Skeletal muscle satellite cell (primary cell): ENCODE results near the gene NRM.
"Not testable (repeated sequence)": the region's sequence is repeated elsewhere in the genome, so short reads cannot be mapped to it uniquely, and the experiment has no call there.

Experiments used
- H3K27me3 ChIP-seq: 2 replicates; pipeline ENCODE4 v1.7.0; 2013; ENCODE audit warnings: low read length; ENCODE audit not compliant: control insufficient read depth, insufficient read depth
- H3K36me3 ChIP-seq: 2 replicates; pipeline ENCODE4 v1.7.0; 2013; ENCODE audit warnings: mild to moderate bottlenecking, control low read depth, low read length; ENCODE audit not compliant: insufficient read depth
- H3K4me1 ChIP-seq: 2 replicates; pipeline ENCODE4 v1.7.0; 2013; ENCODE audit warnings: low read length; ENCODE audit not compliant: control insufficient read depth, insufficient read depth
- H3K4me2 ChIP-seq: 2 replicates; pipeline ENCODE4 v1.7.0; 2013; ENCODE audit warnings: mild to moderate bottlenecking, low read length
- H3K4me3 ChIP-seq: 2 replicates; pipeline ENCODE4 v1.7.0; 2013; ENCODE audit warnings: low read length
- H3K9ac ChIP-seq: 2 replicates; pipeline ENCODE4 v1.7.0; 2013; ENCODE audit warnings: mild to moderate bottlenecking, low read depth, low read length, moderate library complexity
- H3K9me3 ChIP-seq: replicated peaks from 2 replicates; pipeline ENCODE4 v1.7.0; 2013; ENCODE audit warnings: mild to moderate bottlenecking, control low read depth, low read length

The NRM gene

DNA sequence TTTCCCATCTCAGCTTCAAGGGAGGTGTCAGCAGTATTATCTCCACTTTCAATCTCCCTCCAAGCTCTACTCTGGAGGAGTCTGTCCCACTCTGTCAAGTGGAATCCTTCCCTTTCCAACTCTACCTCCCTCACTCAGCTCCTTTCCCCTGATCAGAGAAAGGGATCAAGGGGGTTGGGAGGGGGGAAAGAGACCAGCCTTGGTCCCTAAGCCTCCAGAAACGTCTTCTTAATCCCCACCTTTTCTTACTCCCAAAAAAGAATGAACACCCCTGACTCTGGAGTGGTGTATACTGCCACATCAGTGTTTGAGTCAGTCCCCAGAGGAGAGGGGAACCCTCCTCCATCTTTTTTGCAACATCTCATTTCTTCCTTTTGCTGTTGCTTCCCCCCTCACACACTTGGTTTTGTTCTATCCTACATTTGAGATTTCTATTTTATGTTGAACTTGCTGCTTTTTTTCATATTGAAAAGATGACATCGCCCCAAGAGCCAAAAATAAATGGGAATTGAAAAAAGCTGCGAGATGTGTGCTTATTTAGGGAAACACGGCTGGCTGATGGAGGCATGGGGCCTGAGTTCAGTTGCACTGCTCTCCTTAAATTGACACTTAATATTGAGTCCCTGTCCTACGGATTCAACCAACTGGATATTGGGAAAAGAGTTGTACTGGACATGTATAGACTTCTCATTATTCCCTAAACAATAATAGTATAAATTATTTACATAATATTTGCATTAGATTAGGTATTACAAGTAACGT lies 34.3 kb upstream of the NRM start:
- H3K9me3 ChIP-seq: no peaks in the 10 kb centered on the region
- H3K27me3 ChIP-seq: no peaks in the 10 kb centered on the region
- H3K4me3 ChIP-seq: no peak overlapping the region
- H3K4me1 ChIP-seq: peaks cover 45% of the 10 kb centered on the region
- peaks cover 65% of the 10 kb centered on the region for H3K36me3 ChIP-seq
- H3K4me2 ChIP-seq: peak overlapping the region; percentile 98
- peak overlapping the region; percentile 27 for H3K9ac ChIP-seq

DNA sequence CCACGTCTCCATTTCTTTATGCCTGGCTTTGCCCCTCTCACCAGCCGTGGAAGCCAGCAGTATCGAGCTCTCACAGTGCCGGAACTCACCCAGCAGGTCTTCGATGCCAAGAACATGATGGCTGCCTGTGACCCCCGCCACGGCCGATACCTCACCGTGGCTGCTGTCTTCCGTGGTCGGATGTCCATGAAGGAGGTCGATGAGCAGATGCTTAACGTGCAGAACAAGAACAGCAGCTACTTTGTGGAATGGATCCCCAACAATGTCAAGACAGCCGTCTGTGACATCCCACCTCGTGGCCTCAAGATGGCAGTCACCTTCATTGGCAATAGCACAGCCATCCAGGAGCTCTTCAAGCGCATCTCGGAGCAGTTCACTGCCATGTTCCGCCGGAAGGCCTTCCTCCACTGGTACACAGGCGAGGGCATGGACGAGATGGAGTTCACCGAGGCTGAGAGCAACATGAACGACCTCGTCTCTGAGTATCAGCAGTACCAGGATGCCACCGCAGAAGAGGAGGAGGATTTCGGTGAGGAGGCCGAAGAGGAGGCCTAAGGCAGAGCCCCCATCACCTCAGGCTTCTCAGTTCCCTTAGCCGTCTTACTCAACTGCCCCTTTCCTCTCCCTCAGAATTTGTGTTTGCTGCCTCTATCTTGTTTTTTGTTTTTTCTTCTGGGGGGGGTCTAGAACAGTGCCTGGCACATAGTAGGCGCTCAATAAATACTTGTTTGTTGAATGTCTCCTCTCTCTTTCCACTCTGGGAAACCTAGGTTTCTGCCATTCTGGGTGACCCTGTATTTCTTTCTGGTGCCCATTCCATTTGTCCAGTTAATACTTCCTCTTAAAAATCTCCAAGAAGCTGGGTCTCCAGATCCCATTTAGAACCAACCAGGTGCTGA lies 33.3 kb upstream of the NRM start:
- Histone ChIP-seq H3K4me3 (peak overlapping the region; percentile 95), H3K4me1 (peaks cover 49% of the 10 kb centered on the region), H3K36me3 (peaks cover 56% of the 10 kb centered on the region), H3K9ac (peak overlapping the region; percentile 27), H3K4me2 (peak overlapping the region; percentile 98)
- not testable (repeated sequence) for H3K27me3 ChIP-seq, H3K9me3 ChIP-seq

DNA sequence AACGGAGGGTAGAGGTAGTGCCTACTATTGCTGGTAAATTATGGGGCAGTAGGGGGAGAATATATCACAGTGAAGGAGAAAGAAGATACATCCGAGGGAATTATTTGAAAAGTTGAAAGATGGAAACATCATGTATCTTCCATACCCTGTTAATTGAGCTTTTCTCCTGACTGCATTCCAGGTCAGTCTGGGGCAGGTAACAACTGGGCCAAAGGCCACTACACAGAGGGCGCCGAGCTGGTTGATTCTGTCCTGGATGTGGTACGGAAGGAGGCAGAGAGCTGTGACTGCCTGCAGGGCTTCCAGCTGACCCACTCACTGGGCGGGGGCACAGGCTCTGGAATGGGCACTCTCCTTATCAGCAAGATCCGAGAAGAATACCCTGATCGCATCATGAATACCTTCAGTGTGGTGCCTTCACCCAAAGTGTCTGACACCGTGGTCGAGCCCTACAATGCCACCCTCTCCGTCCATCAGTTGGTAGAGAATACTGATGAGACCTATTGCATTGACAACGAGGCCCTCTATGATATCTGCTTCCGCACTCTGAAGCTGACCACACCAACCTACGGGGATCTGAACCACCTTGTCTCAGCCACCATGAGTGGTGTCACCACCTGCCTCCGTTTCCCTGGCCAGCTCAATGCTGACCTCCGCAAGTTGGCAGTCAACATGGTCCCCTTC lies 32.5 kb upstream of the NRM start:
- peak overlapping the region; percentile 95 for H3K4me3 ChIP-seq
- H3K36me3 ChIP-seq: peaks cover 56% of the 10 kb centered on the region
- H3K9me3 ChIP-seq, H3K27me3 ChIP-seq: not testable (repeated sequence)
- peaks cover 57% of the 10 kb centered on the region for H3K4me1 ChIP-seq
- peak overlapping the region; percentile 98 for H3K9ac ChIP-seq
- H3K4me2 ChIP-seq: peak overlapping the region; percentile 98

DNA sequence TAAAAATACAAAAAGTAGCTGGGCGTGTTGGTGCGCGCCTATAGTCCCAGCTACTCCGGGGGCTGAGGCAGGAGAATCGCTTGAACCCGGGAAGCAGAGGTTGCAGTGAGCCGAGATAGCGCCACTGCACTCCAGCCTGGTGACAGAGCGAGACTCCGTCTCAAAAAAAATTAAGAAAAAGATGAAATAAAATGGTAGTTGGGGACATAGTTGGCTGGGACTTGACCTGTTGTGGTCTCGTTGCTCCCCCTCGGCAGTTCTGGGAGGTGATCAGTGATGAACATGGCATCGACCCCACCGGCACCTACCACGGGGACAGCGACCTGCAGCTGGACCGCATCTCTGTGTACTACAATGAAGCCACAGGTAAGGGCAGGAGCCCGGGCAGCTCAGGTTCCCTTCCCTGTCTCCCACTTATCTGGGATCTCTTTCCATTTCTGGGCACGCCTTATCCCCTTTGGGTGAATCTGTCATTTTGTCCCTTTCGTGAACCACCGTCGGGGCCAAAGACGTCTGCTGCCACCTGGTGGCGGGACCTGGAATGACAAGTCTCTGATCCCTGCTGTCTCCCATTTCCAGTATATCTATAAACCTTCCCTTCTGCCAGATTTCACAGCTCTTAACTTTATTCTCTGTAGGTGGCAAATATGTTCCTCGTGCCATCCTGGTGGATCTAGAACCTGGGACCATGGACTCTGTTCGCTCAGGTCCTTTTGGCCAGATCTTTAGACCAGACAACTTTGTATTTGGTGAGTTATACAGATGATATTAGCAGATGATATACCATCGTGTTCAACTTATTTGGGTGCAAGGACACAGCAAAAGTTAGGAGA lies 31.7 kb upstream of the NRM start:
- Histone ChIP-seq H3K9ac (peak overlapping the region; percentile 98), H3K4me3 (peak overlapping the region; percentile 95), H3K4me2 (peak overlapping the region; percentile 98), H3K36me3 (peaks cover 50% of the 10 kb centered on the region), H3K9me3 (no peaks in the 10 kb centered on the region), H3K27me3 (no peaks in the 10 kb centered on the region), H3K4me1 (peaks cover 53% of the 10 kb centered on the region)

DNA sequence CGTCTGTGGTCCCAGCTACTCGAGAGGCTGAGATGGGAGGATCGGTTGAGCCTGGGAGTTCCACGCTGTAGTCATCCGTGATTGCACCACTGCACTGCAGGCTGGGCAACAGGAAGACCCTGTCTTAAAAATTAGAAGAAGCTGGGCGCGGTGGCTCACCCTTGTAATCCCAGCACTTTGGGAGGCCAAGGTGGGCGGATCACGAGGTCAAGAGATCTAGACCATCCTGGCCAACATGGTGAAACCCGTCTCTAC lies 31.2 kb upstream of the NRM start:
- peaks cover 46% of the 10 kb centered on the region for H3K36me3 ChIP-seq
- H3K27me3 ChIP-seq, H3K9me3 ChIP-seq: not testable (repeated sequence)
- peak overlapping the region; percentile 98 for H3K4me2 ChIP-seq
- peak overlapping the region; percentile 95 for H3K4me3 ChIP-seq
- peaks cover 48% of the 10 kb centered on the region for H3K4me1 ChIP-seq
- peak overlapping the region; percentile 98 for H3K9ac ChIP-seq

DNA sequence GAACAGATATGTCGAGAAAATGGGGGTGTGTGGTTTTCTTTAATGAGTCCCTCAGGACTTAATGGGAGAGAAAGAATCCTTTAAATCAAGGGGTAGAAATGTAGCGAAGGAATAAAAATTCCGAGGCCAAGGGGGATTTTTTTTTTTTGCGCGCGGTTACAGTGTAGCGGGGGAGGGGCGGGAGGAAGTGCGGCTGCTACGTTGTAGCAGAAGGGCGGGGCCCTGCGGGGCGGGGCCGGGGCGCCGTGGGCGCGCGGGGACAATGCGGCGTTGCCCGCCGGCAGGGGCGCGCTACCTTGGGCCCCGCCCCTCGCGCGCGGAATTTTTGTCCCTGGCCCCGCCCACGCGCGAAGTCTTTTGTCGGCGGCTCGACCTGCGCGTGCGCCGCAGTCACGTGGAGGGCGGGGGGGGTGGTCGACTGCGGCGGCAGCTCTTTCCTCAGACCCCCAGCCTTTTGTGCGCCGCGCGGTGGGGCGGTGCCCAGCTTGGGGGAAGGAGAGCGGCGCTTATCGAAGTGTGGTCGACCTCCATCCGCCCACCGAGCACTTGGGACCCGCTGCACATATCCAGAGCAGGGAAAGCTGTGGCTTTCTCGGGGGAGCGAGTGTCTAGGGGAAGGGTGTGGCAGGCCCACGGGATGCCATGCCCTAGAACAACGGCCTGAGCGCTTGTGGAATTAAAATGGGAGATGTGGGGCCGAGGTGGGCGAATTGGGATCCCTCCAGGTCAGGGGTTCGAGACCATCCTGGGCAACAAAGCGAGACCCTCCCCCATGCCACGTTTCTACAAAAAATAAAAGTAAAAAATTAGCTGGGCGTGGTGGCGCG lies 30.6 kb upstream of the NRM start:
- Histone ChIP-seq H3K9ac (peak overlapping the region; percentile 98), H3K9me3 (no peaks in the 10 kb centered on the region), H3K4me3 (peak overlapping the region; percentile 95), H3K4me1 (peaks cover 51% of the 10 kb centered on the region), H3K4me2 (peak overlapping the region; percentile 98), H3K36me3 (peaks cover 46% of the 10 kb centered on the region), H3K27me3 (no peaks in the 10 kb centered on the region)

DNA sequence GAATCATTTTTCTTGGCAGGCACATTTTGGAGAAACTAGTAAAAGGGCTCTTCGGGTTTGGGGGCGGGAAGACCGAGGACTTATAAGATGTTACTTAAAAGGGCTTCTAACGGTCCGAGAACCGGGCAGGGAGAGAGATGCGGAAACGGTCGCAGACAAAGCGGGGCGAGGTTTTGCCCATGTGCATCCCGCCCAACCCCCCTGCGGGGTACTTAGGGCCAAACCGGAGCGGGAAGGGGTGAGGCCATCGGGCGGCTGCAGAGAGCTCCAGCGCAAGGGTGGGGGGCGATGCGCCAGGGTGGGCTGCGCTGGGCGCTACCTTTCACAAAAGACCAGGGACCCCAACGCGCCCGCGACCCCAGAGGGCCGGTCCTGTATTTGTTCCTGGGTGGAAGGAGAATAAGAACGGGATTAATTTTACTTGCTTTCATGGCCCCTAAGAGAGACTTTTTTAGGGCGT lies 30.0 kb upstream of the NRM start:
- peak overlapping the region; percentile 98 for H3K9ac ChIP-seq
- peaks cover 42% of the 10 kb centered on the region for H3K36me3 ChIP-seq
- H3K4me1 ChIP-seq: peaks cover 49% of the 10 kb centered on the region
- H3K9me3 ChIP-seq: no peaks in the 10 kb centered on the region
- no peaks in the 10 kb centered on the region for H3K27me3 ChIP-seq
- H3K4me2 ChIP-seq: peak overlapping the region; percentile 73
- peak overlapping the region; percentile 95 for H3K4me3 ChIP-seq

DNA sequence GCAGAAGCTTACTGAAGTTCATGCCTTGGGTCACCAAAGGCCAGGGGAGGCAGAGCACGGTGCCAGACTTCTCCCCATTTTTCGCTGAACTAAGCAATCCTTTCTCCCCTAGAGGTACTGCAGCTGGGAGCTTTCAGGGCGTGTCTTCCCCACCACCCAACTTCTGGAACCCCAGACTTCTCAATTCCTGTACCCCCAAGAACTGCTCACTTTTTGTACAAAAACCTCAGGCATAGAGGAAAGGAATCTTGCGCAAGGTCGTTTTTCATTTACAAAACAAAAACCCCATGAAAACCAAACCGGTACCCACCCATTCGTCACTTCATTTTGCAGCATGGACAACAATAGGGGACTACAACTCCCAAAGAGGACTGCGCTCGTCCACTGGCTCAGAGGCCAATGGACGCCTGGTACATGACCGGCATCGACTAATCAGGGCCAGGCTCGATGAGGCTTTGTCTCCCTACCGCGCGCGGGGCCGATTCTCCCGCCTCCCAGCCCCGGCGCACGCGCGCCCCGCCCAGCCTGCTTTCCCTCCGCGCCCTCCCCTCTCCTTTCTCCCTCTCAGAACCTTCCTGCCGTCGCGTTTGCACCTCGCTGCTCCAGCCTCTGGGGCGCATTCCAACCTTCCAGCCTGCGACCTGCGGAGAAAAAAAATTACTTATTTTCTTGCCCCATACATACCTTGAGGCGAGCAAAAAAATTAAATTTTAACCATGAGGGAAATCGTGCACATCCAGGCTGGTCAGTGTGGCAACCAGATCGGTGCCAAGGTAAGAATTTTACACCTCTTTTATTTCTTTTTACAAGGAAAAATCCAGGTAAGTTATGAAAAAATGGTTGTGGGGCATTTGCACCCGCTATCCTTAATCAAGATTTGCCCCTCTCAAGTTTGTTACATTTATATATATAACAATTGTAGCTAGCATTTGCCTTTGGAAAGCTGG lies 29.3 kb upstream of the NRM start, which contains the start of gene TUBB:
TUBB (plus strand) TSS at position 562 of the 947 bp plus-strand sequence; CDS start at position 717, 155 bp downstream.
- Histone ChIP-seq H3K4me1 (peaks cover 42% of the 10 kb centered on the region), H3K36me3 (peaks cover 36% of the 10 kb centered on the region), H3K27me3 (no peaks in the 10 kb centered on the region), H3K9me3 (no peaks in the 10 kb centered on the region), H3K4me2 (peak within 1 kb of the TSS; percentile 77), H3K4me3 (peak within 1 kb of the TSS; percentile 95), H3K9ac (peak within 1 kb of the TSS; percentile 98)

DNA sequence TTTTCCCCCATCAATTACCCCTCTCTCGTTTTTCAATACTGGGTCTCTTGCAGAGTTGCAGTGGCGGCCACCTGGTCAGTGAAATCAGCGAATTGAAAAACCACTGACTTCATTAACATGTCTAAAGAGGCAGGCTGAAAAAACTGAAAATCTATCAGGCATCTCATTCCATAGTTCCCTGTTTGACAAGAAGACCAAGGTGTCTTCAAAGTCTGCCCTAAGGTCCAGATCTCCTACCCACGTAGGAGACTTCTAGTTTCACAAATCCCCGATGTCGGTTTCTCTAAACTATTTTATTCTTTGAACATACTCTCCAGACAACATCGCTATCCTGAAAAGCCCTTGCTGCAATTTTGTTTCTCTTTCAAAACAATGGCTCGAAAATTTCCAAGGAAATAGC lies 28.6 kb upstream of the NRM start:
- peaks cover 35% of the 10 kb centered on the region for H3K4me1 ChIP-seq
- H3K27me3 ChIP-seq: no peaks in the 10 kb centered on the region
- peak overlapping the region; percentile 77 for H3K4me2 ChIP-seq
- H3K9ac ChIP-seq: peak overlapping the region; percentile 76
- no peaks in the 10 kb centered on the region for H3K9me3 ChIP-seq
- peak overlapping the region; percentile 67 for H3K4me3 ChIP-seq
- peaks cover 35% of the 10 kb centered on the region for H3K36me3 ChIP-seq
